Neural cell (in vitro differentiated cells): ENCODE results near the gene DCXR.

Experiments used
- CTCF ChIP-seq: fragments of 450-650 bp; IDR thresholded peaks from 2 replicates; pipeline ENCODE4 v1.5.1; 2014; ENCODE audit warnings: antibody characterized with exemption, mild to moderate bottlenecking, moderate library complexity; ENCODE audit not compliant: poor library complexity, severe bottlenecking
- EP300 ChIP-seq: fragments of 450-650 bp; conservative IDR thresholded peaks from 2 replicates; pipeline ENCODE4 v1.6.1; 2014; ENCODE audit warnings: antibody characterized with exemption, mild to moderate bottlenecking, moderate library complexity; ENCODE audit not compliant: poor library complexity, severe bottlenecking
- EZH2 ChIP-seq: fragments of 200-600, 300-800 bp; shearing (Covaris generic), sonication (generic); IDR thresholded peaks from 2 replicates; pipeline ENCODE4 v1.6.1; 2014; ENCODE audit warnings: antibody characterized with exemption, low read length, borderline replicate concordance, mild to moderate bottlenecking; ENCODE audit not compliant: insufficient read depth, poor library complexity, severe bottlenecking
- MXI1 ChIP-seq: fragments of 450-650 bp; conservative IDR thresholded peaks from 2 replicates; pipeline ENCODE4 v1.6.1; 2014; ENCODE audit warnings: antibody characterized with exemption, mild to moderate bottlenecking; ENCODE audit not compliant: poor library complexity, severe bottlenecking
- POLR2AphosphoS5 ChIP-seq: IDR thresholded peaks from 2 replicates; pipeline ENCODE4 v1.6.1; 2012
- RAD21 ChIP-seq: fragments of 450-650 bp; conservative IDR thresholded peaks from 2 replicates; pipeline ENCODE4 v1.6.1; 2014; ENCODE audit warnings: antibody characterized with exemption, mild to moderate bottlenecking, moderate library complexity

DNA sequence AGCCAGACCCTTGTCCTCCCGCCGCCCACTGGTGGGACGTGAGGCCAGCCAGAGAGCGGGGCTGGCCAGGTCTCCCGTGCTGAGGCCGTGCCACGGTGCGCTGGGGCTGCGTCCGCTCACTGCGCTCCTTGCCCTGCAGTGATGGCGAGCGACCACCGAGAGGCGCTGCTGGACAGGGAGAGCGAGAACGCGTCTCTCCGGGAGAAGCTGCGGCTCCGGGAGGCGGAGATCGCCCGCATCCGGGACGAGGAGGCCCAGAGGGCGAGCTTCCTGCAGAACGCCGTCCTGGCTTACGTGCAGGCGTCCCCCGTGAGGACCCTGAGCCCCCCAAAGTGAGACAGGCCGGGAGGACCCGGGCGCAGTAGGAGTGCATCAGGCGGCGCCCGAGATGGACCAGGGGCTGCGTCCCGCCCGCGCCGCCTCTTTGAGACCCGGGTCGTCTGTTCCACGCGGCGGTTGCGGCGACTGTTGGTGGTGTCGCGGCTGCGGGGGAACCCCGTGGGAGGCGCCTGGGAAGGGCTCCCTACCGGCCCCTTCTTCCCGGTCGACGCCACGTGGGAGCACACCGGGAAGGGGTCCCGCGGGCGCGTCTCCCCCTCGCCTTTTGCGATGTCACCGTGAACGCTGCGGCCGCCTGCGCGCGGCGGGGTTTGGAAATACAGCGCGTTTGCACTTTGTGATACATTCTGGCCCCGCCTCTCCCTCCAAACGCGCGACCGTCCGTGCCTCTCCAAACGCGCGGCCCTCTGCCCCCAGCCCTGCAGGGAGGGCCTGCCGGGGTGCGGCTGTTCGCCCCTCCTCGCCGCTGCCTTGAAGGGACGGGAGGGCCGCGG, 6.8 kb downstream of the DCXR start:
- TF ChIP-seq CTCF (peak; percentile 90), EZH2 (no peak), MXI1 (no peak), RAD21 (peak; percentile 87), POLR2AphosphoS5 (peak; percentile 7), EP300 (no peak)
